ACC112 (cell line): ENCODE measurements around the gene MRPS12.
"Not testable (repeated sequence)": the region's sequence is repeated elsewhere in the genome, so short reads cannot be mapped to it uniquely, and the experiment has no call there.

ENCODE experiments used
- H2AFZ ChIP-seq: fragments of 200-600 bp; sonication (generic); one replicate; pipeline ENCODE4 v1.6.0; 2017; ENCODE audit warnings: antibody characterized with exemption, low read length; ENCODE audit not compliant: unreplicated experiment
- H3K27ac ChIP-seq: fragments of 200-600 bp; sonication (generic); 2 replicates; pipeline ENCODE4 v1.5.1; 2014; ENCODE audit warnings: low read depth, mild to moderate bottlenecking, antibody characterized with exemption, low read length, moderate library complexity
- H3K27me3 ChIP-seq: fragments of 200-600 bp; sonication (generic); 2 replicates; pipeline ENCODE4 v1.6.1; 2014; ENCODE audit warnings: mild to moderate bottlenecking, antibody characterized with exemption, low read length, moderate library complexity, mixed read lengths; ENCODE audit not compliant: insufficient read depth
- H3K36me3 ChIP-seq: fragments of 200-600 bp; sonication (generic); 2 replicates; pipeline ENCODE4 v1.6.1; 2016; ENCODE audit warnings: mild to moderate bottlenecking, antibody characterized with exemption, low read length, moderate library complexity, mixed read lengths; ENCODE audit not compliant: insufficient read depth
- H3K4me1 ChIP-seq: fragments of 200-600 bp; sonication (generic); one replicate; pipeline ENCODE4 v1.6.1; 2016; ENCODE audit warnings: low read length, mixed read lengths; ENCODE audit not compliant: insufficient read depth, unreplicated experiment, control insufficient read depth
- H3K4me3 ChIP-seq: fragments of 200-600 bp; sonication (generic); 2 replicates; pipeline ENCODE4 v1.5.1; 2014; ENCODE audit warnings: mild to moderate bottlenecking, low read depth, low read length
- H3K79me2 ChIP-seq: fragments of 200-600 bp; sonication (generic); one replicate; pipeline ENCODE4 v1.6.0; 2016; ENCODE audit warnings: low read length; ENCODE audit not compliant: control insufficient read depth, unreplicated experiment, insufficient read depth

MRPS12 gene

DNA sequence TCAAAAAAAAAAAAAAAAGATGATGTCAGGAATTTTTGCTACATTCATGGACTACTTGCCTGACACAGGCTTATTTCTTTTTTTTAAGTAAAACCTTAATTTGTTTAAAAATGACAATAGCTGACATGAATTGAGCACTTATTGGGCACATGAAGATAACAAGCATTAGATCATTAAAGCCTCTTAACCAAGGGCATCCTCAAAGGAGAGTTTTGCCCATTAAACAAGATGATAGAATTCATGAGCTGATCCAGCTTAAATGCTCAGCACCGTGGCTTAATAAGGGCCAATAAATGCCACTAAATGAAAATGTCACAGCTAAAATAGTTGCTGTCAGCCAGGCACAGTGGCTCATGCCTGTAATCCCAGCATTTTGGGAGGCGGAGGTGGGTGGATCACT lies 25.5 kb downstream of the MRPS12 start:
- H3K79me2 ChIP-seq: no peaks in the 10 kb centered on the region
- H3K4me3 ChIP-seq: no peak overlapping the region
- no peaks in the 10 kb centered on the region for H3K27me3 ChIP-seq
- H3K27ac ChIP-seq: no peak overlapping the region
- H3K36me3 ChIP-seq: no peaks in the 10 kb centered on the region
- no peak overlapping the region for H2AFZ ChIP-seq
- no peaks in the 10 kb centered on the region for H3K4me1 ChIP-seq

DNA sequence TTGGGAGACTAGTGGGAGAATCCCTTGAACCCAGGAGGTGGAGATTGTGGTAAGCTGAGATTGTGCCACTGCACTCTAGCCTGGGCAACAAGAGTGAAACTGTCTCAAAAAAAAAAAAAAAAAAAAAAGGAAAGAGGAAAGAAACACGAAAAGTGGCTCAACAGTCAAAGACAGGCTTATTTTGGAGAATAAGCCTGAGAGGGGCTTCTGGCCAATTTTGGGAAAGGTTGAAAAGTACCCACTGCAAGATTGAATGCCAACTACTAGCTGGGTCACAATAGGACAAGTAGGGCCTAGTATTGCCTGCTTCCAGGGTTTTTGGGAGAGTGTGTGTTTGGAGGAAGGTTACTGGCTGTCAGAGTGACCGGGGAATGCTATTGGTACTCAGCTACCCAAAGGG lies 27.6 kb downstream of the MRPS12 start:
- H3K4me1 ChIP-seq: no peaks in the 10 kb centered on the region
- no peaks in the 10 kb centered on the region for H3K27me3 ChIP-seq
- H2AFZ ChIP-seq: no peak overlapping the region
- no peaks in the 10 kb centered on the region for H3K36me3 ChIP-seq
- no peak overlapping the region for H3K27ac ChIP-seq
- H3K4me3 ChIP-seq: no peak overlapping the region
- H3K79me2 ChIP-seq: no peaks in the 10 kb centered on the region

GRCh38 chr19:38959618-38960017 lies 28.9 kb downstream of the MRPS12 start:
- Histone ChIP-seq H3K79me2 (no peaks in the 10 kb centered on the region), H2AFZ (no peak overlapping the region), H3K4me3 (no peak overlapping the region), H3K36me3 (no peaks in the 10 kb centered on the region), H3K27ac (no peak overlapping the region), H3K27me3 (no peaks in the 10 kb centered on the region), H3K4me1 (no peaks in the 10 kb centered on the region)

DNA sequence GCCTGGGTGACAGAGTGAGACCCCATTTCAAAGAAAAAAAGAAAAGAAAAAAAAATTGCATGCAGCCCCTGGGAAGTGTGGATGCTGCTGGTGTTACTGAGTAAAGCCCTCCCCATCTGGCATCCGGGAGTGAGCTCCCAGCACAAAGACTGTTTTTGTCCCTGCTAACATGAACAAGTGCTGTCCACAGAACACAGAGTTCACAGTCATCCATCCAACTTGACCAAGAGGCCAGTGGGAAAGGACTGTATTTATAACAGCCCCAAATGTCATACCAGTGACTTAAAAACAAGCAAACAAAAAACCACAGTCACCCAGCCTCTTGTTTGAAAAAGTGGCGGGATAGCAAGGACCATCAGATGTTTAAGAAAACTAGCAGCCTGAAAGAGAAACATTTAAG lies 34.0 kb downstream of the MRPS12 start:
- Histone ChIP-seq H2AFZ (no peak overlapping the region), H3K36me3 (no peaks in the 10 kb centered on the region), H3K79me2 (no peaks in the 10 kb centered on the region)

GRCh38 chr19:38966149-38966548 lies 35.4 kb downstream of the MRPS12 start:
- H3K4me3 ChIP-seq, H3K79me2 ChIP-seq, H3K27ac ChIP-seq, H3K36me3 ChIP-seq, H3K27me3 ChIP-seq, H2AFZ ChIP-seq, H3K4me1 ChIP-seq: not testable (repeated sequence)

More for the DNA sequence above, 34.0 kb downstream of the MRPS12 start:
- Histone ChIP-seq H3K27me3 (no peaks in the 10 kb centered on the region), H3K27ac (no peak overlapping the region), H3K4me3 (no peak overlapping the region), H3K4me1 (no peaks in the 10 kb centered on the region)

DNA sequence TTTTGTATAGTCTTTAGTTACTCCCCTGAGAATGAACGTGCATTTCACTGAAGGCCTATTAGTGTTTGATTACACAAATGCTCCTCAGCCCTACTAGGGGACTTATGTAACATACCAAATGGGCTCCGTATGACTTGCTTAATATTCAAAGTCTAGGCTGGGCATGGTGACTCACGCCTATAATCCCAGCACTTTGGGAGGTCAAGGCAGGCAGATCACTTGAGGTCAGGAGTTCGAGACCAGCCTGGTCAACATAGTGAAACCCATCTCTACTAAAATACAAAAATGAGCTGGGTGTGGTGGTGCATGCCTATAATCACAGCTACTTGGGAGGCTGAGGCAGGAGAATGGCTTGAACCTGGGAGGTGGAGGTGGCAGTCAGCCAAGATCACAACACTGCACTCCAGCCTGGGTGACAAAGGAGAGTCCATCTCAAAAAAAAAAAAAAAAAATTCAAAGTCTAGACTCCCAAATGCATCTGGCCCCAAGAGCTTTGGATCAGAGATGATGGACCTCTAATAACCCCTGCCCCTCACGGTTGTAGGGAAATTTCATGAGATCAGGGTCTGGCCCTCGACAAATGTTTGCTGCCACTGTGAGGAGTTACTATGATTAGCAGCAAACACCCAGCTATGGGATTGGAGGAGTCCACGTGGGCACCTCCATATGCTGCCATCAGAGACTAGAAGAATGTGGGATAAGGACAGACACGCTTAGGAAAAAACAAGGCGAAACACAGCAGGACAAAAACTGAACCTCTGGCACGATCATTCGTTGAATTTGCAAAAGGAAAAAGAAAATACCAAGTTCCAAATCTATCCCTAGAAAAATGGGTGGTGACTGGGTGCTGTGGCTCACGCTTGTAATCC lies 40.2 kb downstream of the MRPS12 start:
- no peaks in the 10 kb centered on the region for H3K4me1 ChIP-seq
- peaks cover 8% of the 10 kb centered on the region for H3K79me2 ChIP-seq
- H3K27me3 ChIP-seq: no peaks in the 10 kb centered on the region
- H3K36me3 ChIP-seq: no peaks in the 10 kb centered on the region
- no peak overlapping the region for H3K27ac ChIP-seq
- no peak overlapping the region for H2AFZ ChIP-seq
- no peak overlapping the region for H3K4me3 ChIP-seq

DNA sequence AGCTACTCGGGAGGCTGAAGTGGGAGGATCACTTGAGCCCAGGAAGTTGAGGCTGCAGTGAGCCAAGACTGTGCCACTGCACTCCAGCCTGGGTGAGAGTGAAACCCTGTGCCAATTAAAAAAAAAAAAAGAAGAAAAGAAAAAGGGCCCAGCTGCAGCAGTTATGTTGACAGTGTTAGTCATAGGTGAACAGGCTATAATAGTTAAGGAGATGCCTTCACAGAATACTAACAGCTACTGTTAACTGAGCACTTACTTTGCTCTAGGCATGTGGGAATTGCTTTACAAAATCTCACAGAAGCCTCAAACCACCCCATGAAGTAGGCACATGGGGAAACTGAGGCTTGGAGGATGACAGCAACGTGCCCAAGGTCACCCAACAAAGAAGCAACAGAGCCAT lies 40.9 kb downstream of the MRPS12 start:
- H3K27ac ChIP-seq: no peak overlapping the region
- no peaks in the 10 kb centered on the region for H3K27me3 ChIP-seq
- peaks cover 8% of the 10 kb centered on the region for H3K79me2 ChIP-seq
- peaks cover 7% of the 10 kb centered on the region for H3K4me1 ChIP-seq
- H3K36me3 ChIP-seq: no peaks in the 10 kb centered on the region
- H2AFZ ChIP-seq: no peak overlapping the region
- no peak overlapping the region for H3K4me3 ChIP-seq

DNA sequence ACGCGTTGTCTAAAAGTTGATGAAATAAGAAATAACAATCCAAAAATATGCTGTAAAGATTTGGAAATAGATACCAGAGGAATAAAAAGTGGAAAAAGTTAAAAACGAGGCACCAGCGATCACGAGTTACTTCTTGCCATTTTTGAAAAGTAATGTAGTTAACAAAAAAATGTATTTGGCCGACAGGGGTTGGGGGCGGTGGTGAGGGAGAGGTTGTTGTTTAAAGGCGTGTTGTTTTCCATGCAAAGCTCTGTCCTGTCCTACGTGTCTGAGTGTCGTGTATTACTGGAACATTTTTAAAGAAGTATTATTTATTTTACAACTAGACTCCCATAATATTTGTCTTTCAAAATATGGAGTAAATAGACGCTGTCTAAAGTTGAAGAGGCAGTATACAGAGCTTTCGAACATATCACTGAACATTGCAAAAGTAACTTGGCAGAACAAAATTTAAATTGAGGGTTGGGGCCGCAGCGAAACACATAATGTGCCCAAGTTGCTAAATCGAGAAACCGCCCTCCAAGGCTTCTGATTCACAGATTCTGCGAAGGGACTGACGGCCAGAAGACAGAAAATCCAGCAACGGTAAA lies 44.0 kb downstream of the MRPS12 start:
- Histone ChIP-seq H3K4me1 (peaks cover 7% of the 10 kb centered on the region), H3K27me3 (no peaks in the 10 kb centered on the region), H3K27ac (peak overlapping the region; percentile 73), H2AFZ (peak overlapping the region; percentile 64), H3K4me3 (peak overlapping the region; percentile 80), H3K36me3 (no peaks in the 10 kb centered on the region), H3K79me2 (peaks cover 8% of the 10 kb centered on the region)

- H3K27me3 ChIP-seq: no peaks in the 10 kb centered on the region
- peak within 1 kb of the TSS; percentile 80 for H3K4me3 ChIP-seq
- peaks cover 8% of the 10 kb centered on the region for H3K79me2 ChIP-seq
- H2AFZ ChIP-seq: peak within 1 kb of the TSS; percentile 95
- peaks cover 7% of the 10 kb centered on the region for H3K4me1 ChIP-seq
- no peaks in the 10 kb centered on the region for H3K36me3 ChIP-seq
- peak within 1 kb of the TSS; percentile 73 for H3K27ac ChIP-seq
Measured at GRCh38 chr19:38975214-38975860, 44.6 kb downstream of the MRPS12 start, which contains the start of gene FBXO17. FBXO17 (minus strand) TSS chr19:38975742; CDS start chr19:38950319, 25,423 bp downstream.

DNA sequence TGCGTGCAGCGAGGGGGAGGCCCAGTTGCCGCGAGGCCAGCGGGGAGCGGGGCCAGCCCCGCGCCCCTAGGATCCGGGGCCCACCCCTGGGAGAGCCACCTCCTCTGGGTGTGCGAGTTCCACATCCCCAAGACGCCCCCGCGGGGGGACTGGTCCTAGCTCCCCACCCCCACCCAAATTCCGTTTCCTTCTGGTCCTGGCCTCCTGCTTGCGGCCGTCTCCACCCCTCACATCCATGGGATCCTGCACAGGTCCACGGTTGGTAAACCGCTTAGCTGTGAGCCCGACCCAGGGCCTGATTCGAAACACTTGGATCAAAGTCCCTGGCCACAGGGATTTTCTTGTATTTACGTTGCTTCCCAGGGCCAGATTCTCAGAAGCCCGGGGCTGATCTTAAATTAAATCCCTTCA lies 45.1 kb downstream of the MRPS12 start:
- H3K36me3 ChIP-seq: no peaks in the 10 kb centered on the region
- H2AFZ ChIP-seq: peak overlapping the region; percentile 95
- H3K27me3 ChIP-seq: no peaks in the 10 kb centered on the region
- H3K4me3 ChIP-seq: peak overlapping the region; percentile 80
- H3K4me1 ChIP-seq: peaks cover 7% of the 10 kb centered on the region
- peaks cover 8% of the 10 kb centered on the region for H3K79me2 ChIP-seq
- peak overlapping the region; percentile 53 for H3K27ac ChIP-seq
